NCI-H1417 (cell line): Measurements from ENCODE around the gene SIPA1.
"Not testable (repeated sequence)": the region's sequence is repeated elsewhere in the genome, so short reads cannot be mapped to it uniquely, and the experiment has no call there.

Source experiments
- DNase-seq, 3 experiments: peaks; one replicate each; lab custom pipeline; 2025; lab: John Stamatoyannopoulos, UW

Gene SIPA1

DNA sequence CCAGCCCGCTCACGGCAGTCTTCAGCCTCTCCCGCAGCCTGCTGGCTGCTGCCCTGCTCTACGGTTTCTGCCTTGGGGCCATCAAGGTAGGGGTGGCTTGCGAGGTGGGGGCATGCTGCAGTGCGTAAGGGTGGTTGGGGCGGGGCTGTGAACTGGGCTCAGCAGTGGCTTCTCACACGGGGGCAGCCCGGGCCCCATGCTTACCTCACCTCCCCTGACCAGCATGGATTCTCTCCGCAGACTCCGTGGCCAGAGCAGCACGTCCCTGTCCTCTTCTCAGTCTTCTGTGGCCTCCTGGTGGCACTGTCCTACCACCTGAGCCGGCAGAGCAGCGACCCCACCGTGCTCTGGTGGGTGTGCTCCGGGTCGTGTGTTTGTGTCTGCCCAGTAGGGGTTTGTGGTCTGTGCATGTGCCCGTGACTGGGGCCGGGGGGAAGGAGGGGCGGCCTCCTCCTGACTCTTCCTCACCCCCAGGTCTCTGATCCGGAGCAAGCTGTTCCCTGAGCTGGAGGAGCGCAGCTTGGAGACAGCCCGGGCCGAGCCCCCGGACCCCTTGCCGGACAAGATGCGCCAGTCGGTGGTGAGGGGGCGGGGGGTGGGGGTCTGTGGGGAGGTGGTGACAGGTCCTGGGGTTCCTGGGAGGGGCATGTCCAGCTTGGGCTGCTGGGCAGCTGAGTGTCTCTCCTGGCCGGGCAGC is 12.8 kb upstream of the SIPA1 start:
- no peak for DNase-seq

DNA sequence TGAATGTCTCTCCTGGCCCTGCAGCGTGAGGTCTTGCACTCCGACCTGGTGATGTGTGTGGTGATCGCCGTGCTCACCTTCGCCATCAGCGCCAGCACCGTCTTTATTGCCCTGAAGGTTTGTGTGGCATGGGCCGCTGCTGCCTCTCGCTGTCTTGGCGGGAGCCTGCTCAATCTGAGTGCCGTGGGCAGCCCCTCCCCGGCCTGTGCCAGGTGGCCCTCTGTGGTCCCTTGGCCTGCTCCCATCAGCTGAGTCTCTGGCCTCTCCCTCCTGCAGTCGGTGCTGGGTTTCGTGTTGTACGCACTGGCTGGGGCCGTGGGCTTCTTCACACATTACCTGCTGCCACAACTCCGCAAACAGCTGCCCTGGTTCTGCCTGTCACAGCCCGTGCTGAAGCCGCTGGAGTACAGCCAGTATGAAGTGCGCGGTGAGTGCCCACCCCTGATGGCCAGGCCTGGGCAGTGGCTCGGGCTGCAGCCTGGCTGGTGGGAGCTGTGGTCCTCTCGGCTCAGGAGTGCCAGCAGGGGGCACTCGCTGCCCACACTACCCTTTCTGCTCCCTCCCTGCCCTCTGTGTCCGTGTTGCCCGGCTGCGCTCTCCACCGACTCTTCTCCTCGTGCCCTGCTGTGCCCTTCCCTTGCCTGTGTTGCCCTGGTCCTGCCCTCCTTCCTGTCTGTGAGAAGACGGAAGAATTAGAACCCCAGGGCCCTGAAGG is 12.1 kb upstream of the SIPA1 start:
- peak in 2 of 3 experiments; percentile 12 to 17 for DNase-seq

DNA sequence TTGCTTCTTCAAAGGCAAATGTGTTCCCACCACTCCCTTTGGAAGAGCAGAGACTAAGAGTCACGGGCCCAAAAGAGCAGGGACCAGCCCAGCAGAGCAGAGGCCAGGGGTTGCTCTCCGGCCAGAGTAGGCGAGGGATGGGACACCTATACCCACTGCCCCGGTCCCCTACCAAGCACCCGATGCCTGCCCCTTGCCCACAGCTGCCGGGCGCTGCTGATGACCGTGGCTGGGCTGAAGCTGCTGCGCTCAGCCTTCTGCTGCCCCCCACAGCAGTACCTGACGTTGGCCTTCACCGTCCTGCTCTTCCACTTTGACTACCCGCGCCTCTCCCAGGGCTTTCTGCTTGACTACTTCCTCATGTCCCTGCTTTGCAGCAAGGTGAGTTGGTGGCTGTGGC is 10.7 kb upstream of the SIPA1 start:
- no peak for DNase-seq

DNA sequence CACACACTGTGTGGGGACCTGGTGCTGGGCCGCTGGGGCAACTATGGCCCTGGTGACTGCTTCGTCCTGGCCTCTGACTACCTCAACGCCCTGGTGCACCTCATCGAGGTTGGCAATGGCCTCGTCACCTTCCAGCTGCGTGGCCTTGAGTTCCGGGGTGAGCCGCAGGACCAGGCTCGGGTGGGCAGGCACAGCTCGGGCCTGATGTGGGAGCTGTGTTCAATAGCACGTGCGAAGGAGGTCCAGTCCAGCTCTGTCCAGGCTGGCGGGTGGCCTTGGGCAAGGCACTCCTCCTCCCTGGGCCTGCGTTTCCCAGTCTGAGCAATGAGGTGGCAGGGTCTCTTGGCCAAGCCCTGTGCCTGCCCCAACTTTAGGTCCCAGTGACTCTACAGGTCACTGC is 8.3 kb upstream of the SIPA1 start:
- DNase-seq: no peak

DNA sequence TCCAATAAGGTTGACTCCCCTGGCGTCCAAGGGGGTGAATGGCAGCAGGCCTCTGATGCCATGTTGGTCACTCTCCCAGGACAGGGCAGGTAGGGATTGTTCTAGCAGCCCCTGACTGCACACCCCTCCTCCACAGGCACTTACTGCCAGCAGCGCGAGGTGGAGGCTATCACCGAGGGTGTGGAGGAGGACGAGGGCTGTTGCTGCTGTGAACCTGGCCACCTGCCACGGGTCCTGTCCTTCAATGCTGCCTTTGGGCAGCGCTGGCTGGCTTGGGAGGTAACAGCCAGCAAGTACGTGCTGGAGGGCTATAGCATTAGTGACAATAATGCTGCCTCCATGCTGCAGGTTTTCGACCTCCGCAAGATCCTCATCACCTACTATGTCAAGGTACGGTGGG is 7.7 kb upstream of the SIPA1 start:
- no peak for DNase-seq

DNA sequence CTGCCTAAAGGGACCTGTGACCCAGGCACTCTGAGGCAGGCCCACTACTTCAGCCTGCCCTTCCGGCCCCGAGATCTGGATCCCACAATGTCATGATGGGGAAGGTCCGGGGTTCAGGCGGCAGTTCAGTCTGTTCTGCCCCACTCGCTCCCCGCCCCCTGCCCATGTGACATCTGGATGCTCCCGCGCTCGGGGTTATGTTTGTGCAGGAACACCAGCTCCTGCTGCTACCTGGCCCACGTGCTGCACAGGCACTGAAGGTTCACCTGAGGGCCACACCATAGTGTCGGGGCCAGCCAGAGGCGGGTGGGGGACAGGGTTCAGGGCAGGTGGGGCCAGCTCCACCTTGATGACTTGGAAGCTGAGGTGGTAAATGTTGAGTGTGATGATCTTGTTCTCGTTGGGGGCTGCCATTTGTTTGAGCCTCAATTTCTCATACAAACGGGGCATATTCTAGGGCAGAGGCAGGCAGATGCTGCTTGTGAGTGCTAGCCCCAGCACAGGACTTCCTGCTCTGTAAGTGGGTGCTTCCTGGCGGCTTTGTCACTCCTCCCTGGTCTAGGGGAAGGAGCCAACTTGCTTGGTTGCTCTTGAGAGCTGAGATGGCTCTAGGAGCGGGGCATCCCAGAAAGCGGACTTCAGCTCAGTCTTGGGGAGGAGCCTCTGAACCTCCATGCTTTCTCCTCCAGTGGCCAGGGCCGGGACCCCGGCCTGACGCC is 4.4 kb upstream of the SIPA1 start:
- DNase-seq: no peak

DNA sequence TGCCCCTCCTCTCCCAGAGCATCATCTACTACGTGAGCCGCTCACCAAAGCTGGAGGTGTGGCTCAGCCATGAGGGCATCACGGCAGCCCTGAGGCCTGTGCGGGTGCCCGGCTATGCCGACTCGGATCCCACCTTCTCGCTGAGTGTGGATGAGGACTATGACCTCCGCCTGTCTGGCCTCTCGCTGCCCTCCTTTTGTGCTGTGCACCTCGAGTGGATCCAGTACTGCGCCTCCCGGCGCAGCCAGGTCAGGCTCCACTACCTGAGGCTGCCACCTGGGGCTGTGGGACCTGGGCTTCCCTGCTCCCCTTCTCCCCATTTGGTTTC is 3.8 kb upstream of the SIPA1 start:
- no peak for DNase-seq

DNA sequence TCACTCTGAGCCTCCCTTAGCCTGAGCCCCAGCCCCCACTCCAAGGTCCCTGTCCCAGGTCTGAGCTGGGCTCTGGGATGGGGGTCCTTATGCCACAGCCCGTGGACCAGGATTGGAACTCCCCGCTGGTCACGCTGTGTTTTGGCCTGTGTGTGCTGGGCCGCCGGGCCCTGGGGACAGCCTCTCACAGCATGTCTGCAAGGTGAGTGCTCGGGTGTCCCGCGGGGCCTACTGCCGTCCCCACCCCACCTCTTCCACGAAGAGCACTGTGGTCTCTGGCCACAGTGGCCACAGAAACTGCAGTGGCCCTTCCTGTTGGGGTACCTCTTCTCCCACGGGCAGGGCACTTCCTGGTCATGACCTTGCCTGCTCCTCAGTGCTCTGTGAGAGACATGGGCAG is 3.5 kb upstream of the SIPA1 start:
- no peak for DNase-seq

DNA sequence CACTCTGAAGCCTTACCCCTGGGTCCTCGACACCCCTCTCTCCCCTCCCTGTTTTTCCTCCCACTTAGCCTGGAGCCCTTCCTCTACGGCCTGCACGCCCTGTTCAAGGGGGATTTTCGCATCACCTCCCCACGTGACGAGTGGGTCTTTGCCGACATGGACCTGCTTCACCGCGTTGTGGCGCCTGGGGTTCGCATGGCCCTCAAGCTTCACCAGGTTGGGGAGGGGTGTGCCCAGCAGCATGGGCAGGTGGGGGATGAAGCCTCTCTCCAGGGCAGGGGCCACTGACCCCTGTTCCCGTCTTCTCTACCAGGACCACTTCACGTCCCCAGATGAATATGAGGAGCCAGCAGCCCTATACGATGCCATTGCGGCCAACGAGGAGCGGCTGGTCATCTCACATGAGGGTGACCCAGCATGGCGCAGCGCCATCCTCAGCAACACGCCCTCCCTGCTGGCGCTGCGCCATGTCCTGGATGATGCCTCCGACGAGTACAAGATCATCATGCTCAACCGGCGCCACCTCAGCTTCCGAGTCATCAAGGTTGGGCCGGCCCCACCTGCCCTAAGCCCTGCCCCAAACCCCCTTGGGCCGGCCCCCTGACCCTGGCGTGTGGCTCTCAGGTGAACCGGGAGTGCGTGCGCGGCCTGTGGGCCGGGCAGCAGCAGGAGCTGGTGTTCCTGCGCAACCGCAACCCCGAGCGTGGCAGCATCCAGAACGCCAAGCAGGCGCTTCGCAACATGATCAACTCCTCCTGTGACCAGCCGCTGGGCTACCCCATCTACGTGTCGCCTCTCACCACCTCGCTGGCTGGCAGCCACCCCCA is 2.8 kb upstream of the SIPA1 start:
- no peak for DNase-seq

DNA sequence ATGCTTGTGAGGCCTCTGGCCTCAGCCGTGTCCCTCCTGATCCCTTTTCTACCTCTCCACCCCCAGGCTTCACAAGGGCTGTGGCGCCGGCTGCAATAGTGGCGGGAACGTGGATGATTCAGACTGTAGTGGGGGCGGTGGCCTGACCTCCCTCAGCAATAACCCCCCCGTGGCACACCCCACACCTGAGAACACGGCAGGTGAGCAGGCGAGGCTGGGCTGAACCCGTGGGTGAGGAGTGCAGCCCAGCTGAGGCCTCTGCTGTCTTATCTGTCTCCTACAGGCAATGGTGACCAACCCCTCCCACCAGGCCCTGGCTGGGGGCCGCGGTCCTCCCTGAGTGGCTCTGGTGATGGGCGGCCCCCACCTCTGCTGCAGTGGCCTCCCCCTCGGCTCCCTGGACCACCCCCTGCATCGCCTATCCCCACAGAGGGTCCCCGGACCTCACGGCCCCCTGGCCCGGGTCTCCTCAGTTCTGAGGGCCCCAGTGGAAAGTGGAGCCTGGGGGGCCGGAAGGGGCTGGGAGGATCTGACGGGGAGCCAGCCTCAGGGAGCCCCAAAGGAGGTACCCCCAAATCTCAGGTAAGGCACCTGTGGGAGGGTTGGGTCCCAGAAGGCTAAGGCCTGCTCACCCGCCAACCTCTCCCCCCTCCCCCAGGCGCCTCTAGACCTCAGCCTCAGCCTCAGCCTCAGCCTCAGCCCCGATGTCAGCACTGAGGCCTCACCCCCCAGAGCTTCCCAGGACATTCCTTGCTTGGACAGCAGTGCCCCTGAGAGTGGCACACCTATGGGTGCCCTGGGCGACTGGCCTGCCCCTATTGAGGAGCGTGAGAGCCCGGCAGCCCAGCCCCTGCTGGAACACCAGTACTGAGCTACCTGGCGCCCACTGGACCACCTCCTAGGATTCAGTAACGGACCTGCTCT is 1.5 kb upstream of the SIPA1 start:
- no peak for DNase-seq

DNA sequence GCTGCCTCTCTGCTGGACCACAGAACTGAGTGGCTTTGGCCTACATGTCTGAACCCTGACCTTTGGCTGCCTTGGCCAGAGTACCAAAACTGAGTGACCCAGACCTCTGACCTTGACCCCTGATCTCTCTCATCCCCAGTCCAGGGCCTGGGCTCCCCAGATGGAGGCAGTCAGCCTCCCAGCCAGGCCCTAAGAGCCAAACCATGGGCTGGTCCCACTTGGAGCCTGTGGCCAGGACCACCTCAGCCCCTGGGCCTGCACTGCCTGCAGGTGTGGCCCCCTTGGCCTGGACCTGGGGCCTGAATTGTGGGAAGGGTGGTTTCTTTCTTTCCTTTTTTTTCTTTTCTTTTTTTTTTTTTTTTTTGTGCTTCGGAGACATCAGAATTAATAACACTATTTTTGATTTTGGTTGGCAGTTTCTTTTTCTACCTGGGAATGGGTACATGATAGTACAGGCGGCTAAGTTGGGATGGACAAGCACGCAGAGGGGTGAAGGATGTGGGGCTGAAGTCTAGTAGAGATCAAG is 806 bp upstream of the SIPA1 start:
- DNase-seq: no peak

DNA sequence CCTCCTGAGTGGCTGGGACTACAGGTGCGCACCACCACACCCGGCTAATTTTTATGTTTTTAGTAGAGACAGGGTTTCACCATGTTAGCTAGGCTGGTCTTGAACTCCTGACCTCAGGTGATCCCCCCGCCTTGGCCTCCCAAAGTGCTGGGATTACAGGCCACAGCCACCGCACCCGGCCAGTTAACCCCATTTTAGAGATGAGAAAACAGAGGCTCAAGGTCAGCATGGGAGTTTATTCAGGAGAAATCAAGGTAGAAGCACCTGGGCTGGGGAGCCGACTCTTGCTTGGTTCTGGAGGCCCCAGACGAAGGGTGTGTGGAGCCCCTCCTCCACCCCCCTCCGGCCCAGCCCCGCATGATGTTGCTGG is 1.3 kb downstream of the SIPA1 start:
- DNase-seq: not testable (repeated sequence)

DNA sequence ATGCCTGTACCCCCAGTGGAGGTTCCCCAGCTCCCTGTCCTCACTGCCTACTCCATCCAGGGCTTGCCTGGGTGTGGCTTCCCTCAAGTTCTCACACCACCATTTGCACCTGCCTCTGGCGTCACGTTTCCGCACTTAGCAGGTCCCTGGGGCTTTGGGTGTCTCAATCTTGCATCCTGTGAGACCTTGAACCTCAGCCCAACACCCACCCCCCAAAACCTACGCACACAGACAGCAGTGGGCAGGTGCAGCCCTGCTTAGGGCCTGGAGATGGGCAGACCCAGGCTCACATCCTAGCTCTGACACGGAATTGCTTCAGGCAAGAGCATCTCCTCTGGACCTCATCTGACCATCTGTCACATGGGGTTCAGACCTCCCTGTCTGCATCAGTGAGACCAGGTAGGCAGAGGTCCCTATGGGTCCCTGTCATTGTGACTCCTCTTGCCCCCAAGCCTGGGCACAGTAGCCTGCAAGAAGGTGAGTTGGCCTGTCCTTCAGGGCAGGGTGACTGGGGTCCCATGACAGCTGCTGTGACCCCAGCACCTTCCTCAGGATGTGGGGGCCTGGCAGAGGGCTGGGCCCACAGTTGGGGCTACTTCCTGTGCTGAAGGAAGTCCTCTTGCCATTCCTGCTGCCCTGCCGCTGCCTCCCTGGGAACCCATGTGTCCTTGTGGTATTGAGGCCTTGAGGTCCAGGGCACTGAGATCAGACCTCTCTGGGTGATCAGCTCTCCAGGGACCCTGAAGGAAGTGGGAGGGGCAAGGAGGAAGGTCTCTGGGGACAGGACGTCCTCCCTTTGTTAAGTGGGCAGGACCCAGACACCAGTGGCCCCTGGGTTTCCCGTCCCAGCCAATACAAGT is 2.0 kb downstream of the SIPA1 start:
- peak in 1 of 3 experiments; percentile 47 for DNase-seq

DNA sequence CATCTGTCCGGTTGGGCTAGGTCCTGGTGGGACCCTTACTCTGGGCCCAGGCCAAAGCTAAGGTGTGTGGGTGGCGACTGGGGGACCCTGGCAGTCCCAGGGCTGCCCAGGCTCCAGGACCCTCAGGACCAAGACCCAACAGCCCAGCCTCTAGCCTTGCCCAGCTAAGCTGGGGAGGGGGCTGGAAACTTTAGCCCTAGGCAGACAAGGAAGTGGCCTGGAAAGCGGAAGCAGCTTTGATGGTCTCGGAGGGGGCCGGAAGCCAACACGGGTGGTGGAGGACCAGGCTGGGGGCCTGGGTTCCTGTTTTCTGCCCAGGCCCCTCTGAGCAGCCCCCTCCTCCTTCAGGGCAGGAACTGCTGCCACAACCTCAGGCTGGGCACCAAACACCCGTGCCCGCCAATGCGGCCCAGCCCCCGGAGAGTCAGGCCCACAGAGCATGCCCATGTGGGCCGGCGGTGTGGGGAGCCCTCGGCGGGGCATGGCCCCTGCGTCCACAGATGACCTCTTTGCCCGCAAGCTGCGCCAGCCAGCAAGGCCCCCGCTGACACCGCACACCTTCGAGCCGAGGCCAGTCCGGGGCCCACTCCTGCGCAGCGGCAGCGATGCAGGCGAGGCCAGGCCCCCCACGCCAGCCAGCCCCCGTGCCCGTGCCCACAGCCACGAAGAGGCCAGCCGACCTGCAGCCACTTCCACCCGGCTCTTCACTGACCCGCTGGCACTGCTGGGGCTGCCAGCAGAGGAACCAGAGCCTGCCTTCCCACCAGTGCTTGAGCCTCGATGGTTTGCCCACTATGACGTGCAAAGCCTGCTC is 2.8 kb downstream of the SIPA1 start:
- DNase-seq: no peak

DNA sequence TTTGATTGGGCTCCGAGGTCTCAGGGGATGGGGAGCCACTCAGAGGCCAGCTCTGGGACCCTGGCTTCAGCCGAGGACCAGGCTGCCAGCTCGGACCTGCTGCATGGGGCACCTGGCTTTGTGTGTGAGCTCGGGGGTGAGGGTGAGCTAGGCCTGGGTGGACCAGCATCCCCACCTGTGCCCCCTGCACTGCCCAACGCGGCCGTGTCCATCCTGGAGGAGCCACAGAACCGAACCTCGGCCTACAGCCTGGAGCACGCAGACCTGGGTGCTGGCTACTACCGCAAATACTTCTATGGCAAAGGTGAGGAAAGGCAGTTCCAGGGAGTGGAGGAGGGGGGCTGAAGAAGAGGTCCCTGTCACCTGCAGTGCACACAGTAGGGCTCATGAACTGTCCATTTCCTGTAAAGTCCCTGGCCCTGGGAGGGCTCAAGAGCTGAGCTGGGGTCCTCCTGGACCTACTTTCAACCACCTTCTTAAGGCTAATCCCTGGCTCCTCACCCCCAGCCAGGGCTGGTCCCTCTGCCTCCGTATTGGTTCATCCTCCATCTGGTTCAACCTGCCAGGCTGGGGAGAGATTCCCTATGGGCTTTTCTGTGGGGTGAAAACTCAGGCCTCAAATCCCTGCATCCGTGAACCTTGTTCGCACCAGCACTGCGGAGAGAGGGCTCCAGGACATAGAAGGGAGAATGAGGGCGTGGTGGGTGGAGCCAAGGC is 3.6 kb downstream of the SIPA1 start:
- DNase-seq: no peak

DNA sequence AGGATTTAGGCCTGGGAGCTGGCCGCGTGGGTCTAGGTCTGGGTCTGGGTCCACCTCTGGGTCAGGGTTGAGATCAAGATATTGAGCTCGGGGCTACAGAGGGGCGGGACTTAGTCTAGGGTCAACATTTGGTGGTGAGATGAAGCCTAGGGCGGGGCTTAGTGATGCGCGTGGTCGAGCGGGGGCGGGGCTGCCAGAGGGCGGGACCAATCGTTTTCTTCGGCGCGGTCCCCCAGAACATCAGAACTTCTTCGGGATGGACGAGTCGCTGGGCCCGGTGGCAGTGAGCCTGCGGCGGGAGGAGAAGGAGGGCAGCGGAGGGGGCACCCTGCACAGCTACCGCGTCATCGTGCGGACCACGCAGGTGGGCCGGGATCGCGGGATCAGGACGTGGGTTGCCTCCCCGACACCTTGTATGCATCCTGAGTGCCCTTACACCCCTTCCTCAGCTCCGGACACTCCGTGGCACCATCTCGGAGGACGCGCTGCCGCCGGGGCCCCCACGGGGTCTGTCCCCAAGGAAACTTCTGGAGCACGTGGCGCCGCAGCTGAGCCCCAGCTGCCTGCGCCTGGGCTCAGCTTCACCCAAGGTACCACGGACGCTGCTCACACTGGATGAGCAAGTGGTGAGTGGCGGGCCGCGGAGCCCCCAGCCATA is 4.2 kb downstream of the SIPA1 start:
- no peak for DNase-seq

DNA sequence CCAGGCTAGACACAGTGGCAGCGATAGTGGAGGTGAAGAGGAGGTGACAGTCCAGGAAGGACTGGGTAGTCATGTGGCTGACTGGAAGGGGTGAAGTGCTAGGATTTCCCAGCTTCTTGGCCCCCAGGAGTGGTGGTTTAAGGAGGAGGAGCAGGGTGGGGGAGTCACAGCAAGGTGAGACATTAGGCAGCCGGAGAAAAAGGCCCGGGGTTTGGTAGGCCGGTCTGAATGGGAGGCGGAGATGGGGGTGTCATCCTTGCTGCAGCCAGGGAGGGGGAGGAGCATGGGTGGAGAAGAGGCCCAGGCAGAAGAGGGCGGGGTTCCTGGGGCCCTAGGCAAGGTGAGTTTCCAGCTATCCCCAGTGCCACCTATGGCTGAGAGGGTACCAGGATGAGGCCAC is 6.1 kb downstream of the SIPA1 start:
- DNase-seq: no peak

DNA sequence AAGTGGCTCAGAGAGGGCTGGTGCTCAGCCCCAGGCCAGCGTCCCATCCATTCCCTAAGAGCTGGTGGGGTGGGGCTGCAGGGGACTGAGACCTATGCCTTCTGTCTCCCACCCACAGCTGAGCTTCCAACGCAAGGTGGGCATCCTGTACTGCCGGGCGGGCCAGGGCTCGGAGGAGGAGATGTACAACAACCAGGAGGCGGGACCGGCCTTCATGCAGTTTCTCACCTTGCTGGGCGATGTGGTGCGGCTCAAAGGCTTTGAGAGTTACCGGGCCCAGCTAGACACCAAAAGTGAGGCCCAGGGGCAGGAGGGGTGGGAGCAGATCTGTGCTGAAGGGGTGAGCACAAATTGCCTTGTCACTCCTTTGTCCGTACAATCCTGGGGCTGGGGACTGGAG is 6.9 kb downstream of the SIPA1 start:
- no peak for DNase-seq
